ENCODE measurements around the gene BMP2K.

The BMP2K gene

GRCh38 chr4:78949735-78950134, 173.6 kb downstream of the BMP2K start:
- TF ChIP-seq, protein P1, sequence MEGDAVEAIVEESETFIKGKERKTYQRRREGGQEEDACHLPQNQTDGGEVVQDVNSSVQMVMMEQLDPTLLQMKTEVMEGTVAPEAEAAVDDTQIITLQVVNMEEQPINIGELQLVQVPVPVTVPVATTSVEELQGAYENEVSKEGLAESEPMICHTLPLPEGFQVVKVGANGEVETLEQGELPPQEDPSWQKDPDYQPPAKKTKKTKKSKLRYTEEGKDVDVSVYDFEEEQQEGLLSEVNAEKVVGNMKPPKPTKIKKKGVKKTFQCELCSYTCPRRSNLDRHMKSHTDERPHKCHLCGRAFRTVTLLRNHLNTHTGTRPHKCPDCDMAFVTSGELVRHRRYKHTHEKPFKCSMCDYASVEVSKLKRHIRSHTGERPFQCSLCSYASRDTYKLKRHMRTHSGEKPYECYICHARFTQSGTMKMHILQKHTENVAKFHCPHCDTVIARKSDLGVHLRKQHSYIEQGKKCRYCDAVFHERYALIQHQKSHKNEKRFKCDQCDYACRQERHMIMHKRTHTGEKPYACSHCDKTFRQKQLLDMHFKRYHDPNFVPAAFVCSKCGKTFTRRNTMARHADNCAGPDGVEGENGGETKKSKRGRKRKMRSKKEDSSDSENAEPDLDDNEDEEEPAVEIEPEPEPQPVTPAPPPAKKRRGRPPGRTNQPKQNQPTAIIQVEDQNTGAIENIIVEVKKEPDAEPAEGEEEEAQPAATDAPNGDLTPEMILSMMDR (IDR thresholded peaks at IDR 0.05; ENCODE audit: low read depth, low read length): no peak
- no peak overlapping the region for H3K4me3 ChIP-seq (ENCODE audit: low read depth, low read length)

- no peak overlapping the region for H3K4me3 ChIP-seq (ENCODE audit: low read depth, low read length)
- TF ChIP-seq, protein P1 (IDR thresholded peaks at IDR 0.05; ENCODE audit: low read depth, low read length): peak; percentile 36; the same call in 1 of the 2 replicates
Measured at GRCh38 chr4:78951862-78952472, 175.8 kb downstream of the BMP2K start.

DNA sequence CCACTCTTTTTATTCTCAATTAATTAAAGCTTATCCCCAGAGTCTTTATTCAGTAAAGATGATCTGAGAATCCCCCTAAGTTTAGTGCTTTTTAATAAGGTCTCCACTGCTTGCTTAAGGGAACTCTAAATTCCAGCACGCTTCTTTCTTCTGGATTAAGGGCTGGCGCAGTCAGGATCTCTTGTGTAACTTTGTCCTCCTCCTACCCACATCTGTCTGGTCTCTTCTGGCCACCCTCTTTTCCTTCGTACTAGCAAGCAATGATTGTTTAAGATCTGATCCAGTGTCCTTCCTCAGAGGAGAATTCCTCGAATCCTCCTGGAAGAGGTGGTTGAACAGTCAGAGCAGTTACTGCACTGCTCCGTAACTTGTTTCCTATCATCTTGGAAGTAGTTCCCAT, 177.1 kb downstream of the BMP2K start:
- H3K4me3 ChIP-seq (ENCODE audit: low read depth, low read length): no peak overlapping the region
- TF ChIP-seq, protein P1 (IDR thresholded peaks at IDR 0.05; ENCODE audit: low read depth, low read length): no peak

- no peak overlapping the region for H3K4me3 ChIP-seq (ENCODE audit: low read depth, low read length)
- TF ChIP-seq, protein P1 (IDR thresholded peaks at IDR 0.05; ENCODE audit: low read depth, low read length): 0 out of 2 replicates have a peak, but pooled peaks have one; percentile 15
Measured at GRCh38 chr4:78953769-78954666, 177.9 kb downstream of the BMP2K start.

- no peak overlapping the region for H3K4me3 ChIP-seq (ENCODE audit: low read depth, low read length)
- TF ChIP-seq, protein P1 (IDR thresholded peaks at IDR 0.05; ENCODE audit: low read depth, low read length): no peak
Measured at GRCh38 chr4:78956975-78957374, 180.8 kb downstream of the BMP2K start.

- TF ChIP-seq, protein P1 (IDR thresholded peaks at IDR 0.05; ENCODE audit: low read depth, low read length): no peak
- H3K4me3 ChIP-seq (ENCODE audit: low read depth, low read length): no peak overlapping the region
Measured at GRCh38 chr4:78960926-78961325, 184.8 kb downstream of the BMP2K start.
